GM18526 (cell line): ENCODE data around the gene DYNC2H1.

ENCODE experiments used
- POLR2A ChIP-seq: IDR thresholded peaks from 3 replicates; pipeline ENCODE4 v1.6.1; 2011; ENCODE audit not compliant: insufficient read length; ENCODE audit errors: extremely low read depth

Gene DYNC2H1

GRCh38 chr11:103220133-103220532, 110.9 kb downstream of the DYNC2H1 start:
- no peak for TF ChIP-seq POLR2A

- TF ChIP-seq POLR2A = no peak
Measured at GRCh38 chr11:103222806-103223205, 113.6 kb downstream of the DYNC2H1 start.

DNA sequence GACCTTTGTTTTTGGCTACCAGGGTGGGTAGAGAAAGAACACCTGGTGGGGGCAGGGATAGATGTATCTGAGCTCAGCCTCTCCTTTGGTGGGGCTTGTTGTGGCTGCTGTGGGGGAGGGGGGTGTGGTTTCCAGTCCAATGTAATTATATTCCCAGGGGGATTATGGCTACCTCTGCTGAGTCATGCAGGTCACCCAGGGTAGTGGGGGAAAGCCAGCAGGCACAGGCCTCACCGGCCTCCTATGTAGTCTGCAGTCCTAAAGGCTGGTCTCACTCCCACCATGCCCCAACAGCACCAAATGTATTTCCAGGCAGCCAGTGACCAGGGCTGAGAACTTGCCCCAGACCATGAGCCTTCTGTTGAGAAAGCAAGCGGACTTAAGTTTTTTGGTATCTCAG, 119.6 kb downstream of the DYNC2H1 start:
- TF ChIP-seq POLR2A = no peak

DNA sequence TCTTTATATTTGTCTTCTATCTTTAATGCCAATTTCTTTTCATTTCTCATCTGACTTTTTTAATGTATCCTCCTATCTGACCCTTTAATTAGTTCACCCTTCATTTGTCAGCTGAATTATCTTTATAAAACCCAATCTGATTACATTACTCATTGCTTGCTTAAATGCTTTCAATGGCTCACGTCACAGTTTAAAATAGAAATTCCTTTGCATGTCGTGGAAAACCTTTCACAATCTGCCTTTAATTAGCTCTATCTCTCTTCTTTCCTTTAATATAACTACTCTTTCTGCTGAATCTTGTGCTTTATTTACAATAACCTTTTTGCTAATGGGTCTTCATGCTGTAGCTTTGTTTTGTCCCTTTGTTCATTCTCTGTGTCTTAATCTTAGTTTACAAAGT, 125.7 kb downstream of the DYNC2H1 start:
- no peak for TF ChIP-seq POLR2A

DNA sequence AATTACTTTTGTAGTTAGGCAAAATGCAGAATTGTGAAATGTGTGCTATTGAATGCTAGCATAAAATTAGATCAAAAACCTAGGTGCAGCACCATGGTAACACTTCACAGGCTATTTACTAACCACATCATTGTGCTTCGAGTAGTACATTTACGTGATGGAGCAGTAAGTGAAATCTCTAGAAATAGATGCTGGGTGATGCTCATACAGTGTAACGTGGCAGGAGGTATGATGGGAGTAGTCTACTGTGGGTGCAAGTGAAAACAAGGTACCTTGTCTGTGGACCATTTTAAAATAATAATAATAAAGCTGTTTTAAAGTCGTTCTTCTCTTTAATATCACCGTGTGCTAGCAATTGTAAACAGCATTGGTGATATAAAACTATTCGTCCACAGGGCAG, 132.3 kb downstream of the DYNC2H1 start:
- TF ChIP-seq POLR2A = no peak

- TF ChIP-seq POLR2A = no peak
Measured at GRCh38 chr11:103254123-103254522, 144.9 kb downstream of the DYNC2H1 start.

GRCh38 chr11:103257360-103257759, 148.1 kb downstream of the DYNC2H1 start:
- TF ChIP-seq POLR2A = no peak

- no peak for TF ChIP-seq POLR2A
Measured at GRCh38 chr11:103266167-103266831, 157.1 kb downstream of the DYNC2H1 start.

- no peak for TF ChIP-seq POLR2A
Measured at GRCh38 chr11:103272876-103273275, 163.7 kb downstream of the DYNC2H1 start.

GRCh38 chr11:103274025-103274424, 164.8 kb downstream of the DYNC2H1 start:
- TF ChIP-seq POLR2A = no peak

GRCh38 chr11:103279821-103280220, 170.6 kb downstream of the DYNC2H1 start:
- TF ChIP-seq POLR2A = no peak

DNA sequence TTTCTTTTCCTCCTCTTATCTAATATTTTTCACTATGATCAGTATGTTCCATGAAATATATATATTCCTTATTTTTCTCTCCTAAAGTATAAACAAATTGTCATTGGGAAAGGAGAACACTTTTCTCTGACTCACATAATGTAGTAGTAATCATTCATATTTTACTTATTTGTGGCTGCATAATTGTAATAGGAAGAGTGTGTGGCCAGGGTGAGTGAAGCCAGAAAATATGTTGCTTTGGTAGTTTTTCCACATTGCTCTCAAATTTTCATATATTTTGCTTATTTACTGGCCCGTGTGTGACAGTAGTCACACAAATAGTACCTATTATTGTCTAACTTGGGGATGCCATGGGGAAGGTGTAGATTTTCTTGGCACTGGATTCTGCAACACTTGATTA, 172.1 kb downstream of the DYNC2H1 start:
- TF ChIP-seq POLR2A = no peak

DNA sequence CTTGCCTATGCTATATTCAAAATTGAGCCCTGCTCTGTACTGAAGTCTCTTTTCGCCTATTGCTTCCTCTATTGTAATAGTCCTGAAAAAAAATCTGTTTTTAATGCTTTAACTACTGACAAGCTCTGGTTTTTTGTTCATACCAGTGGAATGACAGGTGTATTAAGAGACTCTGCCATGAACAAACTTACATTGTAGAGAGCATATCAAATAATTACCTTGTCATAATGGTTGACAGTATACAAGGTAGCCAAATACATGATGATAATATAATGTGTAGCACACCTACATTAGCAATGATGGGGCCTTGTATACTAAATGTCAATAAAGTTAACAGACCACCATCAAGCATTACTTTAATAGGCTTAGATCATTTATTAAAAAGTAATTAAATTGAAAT, 175.0 kb downstream of the DYNC2H1 start:
- TF ChIP-seq POLR2A = no peak

DNA sequence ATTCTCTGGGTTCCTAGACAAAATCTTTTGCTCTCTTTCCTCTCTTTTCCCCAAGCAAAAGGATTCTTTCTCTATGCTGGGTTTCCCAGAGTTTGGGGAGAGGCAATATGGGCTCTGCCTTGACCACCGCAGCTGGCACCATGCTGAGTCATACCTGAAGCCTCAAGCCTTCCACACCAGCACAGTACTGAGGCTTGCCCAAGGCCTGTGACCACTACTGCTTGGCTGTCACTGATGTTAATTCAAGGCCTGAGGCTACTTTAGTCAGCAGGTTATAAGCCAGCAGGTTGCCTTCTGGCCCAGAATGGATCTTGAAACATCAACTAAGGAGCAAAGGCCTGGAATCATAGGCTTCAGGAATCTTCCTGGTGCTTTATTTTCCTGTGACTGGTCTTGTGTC, 185.3 kb downstream of the DYNC2H1 start:
- TF ChIP-seq POLR2A = no peak

- TF ChIP-seq POLR2A = no peak
Measured at GRCh38 chr11:103295704-103296103, 186.5 kb downstream of the DYNC2H1 start.

GRCh38 chr11:103297900-103298299, 188.7 kb downstream of the DYNC2H1 start:
- TF ChIP-seq POLR2A = no peak

DNA sequence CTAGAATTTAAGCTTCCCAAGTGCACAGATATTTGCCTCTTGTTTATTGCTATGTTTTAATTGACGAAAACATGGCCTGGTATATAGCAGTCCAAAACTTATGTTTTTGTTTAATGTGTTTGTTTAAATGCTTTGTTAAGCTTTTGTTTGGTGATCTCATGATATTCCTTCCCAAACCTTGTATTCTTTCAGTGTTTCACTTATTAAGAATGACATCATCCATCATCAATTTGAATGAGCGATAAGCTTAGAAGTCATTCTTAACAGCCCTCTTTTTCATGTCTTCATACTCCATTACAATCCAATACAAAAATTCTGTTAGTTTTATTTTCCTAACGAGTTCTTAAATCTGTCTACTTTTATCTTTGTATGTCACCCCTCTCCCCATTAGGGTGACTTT, 206.0 kb downstream of the DYNC2H1 start:
- TF ChIP-seq POLR2A = no peak
